Measurements from ENCODE around the gene RSPO4. TPM values are rescaled to one million over a fixed set of nuclear protein-coding genes. Genes with fewer than 3 reads are reported as not detected.

RSPO4 gene
- total RNA-seq, 1 experiment from 2014 or later, result not detected

- Histone ChIP-seq H3K9me3 (ENCODE audit: low read depth, low read length, poor library complexity, severe bottlenecking) (no peaks in the 10 kb centered on the region), H3K27ac (ENCODE audit: low read depth, low read length, poor library complexity, severe bottlenecking) (no peak overlapping the region), H3K4me1 (ENCODE audit: insufficient read depth, low read length, poor library complexity, severe bottlenecking) (no peaks in the 10 kb centered on the region), H3K4me3 (ENCODE audit: low read depth, low read length, poor library complexity, severe bottlenecking) (no peak overlapping the region), H3K27me3 (replicated peaks; ENCODE audit: insufficient read depth, low read depth, low read length, poor library complexity) (peaks cover 4% of the 10 kb centered on the region), H3K36me3 (ENCODE audit: insufficient read depth, low read length, poor library complexity, severe bottlenecking) (no peaks in the 10 kb centered on the region)
- TF ChIP-seq EZH2 (IDR thresholded peaks at IDR 0.05; ENCODE audit: borderline replicate concordance, low read depth, low read length, poor library complexity, severe bottlenecking), result no peak
- no peak for TF ChIP-seq CTCF (conservative IDR thresholded peaks at IDR 0.05; ENCODE audit: low read depth, low read length)
- intact Hi-C loops (cut with micrococcal nuclease; ENCODE audit: unreplicated experiment), result no loop called here
- CTCF ChIA-PET, result no interaction called here
- POLR2A ChIA-PET (ENCODE audit: low non-redundant PET), result no interaction called here
- no TSS peak for BruUV-seq (replicated peaks)
- no peak for DNase-seq (ENCODE audit: low spot score)
Measured at GRCh38 chr20:911882-912600, 90.1 kb downstream of the RSPO4 start.

GRCh38 chr20:910870-911770 lies 91.0 kb downstream of the RSPO4 start:
- POLR2A ChIA-PET (ENCODE audit: low non-redundant PET), result no interaction called here

More at GRCh38 chr20:910870-911770, 91.0 kb downstream of the RSPO4 start:
- DNase-seq (ENCODE audit: low spot score), result no peak
- no peak overlapping the region for H3K27ac ChIP-seq (ENCODE audit: low read depth, low read length, poor library complexity, severe bottlenecking)
- H3K9me3 ChIP-seq (ENCODE audit: low read depth, low read length, poor library complexity, severe bottlenecking), result no peaks in the 10 kb centered on the region
- intact Hi-C loops (cut with micrococcal nuclease; ENCODE audit: unreplicated experiment), result no loop called here
- H3K27me3 ChIP-seq (replicated peaks; ENCODE audit: insufficient read depth, low read depth, low read length, poor library complexity), result peaks cover 4% of the 10 kb centered on the region
- no peaks in the 10 kb centered on the region for H3K4me1 ChIP-seq (ENCODE audit: insufficient read depth, low read length, poor library complexity, severe bottlenecking)
- no peaks in the 10 kb centered on the region for H3K36me3 ChIP-seq (ENCODE audit: insufficient read depth, low read length, poor library complexity, severe bottlenecking)
- no TSS peak for BruUV-seq (replicated peaks)
- TF ChIP-seq EZH2 (IDR thresholded peaks at IDR 0.05; ENCODE audit: borderline replicate concordance, low read depth, low read length, poor library complexity, severe bottlenecking), result no peak
- no peak for TF ChIP-seq CTCF (conservative IDR thresholded peaks at IDR 0.05; ENCODE audit: low read depth, low read length)
- H3K4me3 ChIP-seq (ENCODE audit: low read depth, low read length, poor library complexity, severe bottlenecking), result no peak overlapping the region
- CTCF ChIA-PET, result no interaction called here
